HG03025 (cell line): ENCODE data around the gene FLRT2.

Experiments used
- ATAC-seq: cut with Tn5 transposase; IDR thresholded peaks from one replicate; pipeline ENCODE4 v1.9.1; 2021; ENCODE audit warnings: mild to moderate bottlenecking, moderate library complexity; ENCODE audit not compliant: unreplicated experiment, low FRiP score

FLRT2 gene

GRCh38 chr14:85556267-85556666 lies 26.3 kb downstream of the FLRT2 start:
- no peak for ATAC-seq

GRCh38 chr14:85558505-85558904 lies 28.6 kb downstream of the FLRT2 start:
- ATAC-seq: no peak

- ATAC-seq: no peak
Observed at GRCh38 chr14:85562630-85563029, 32.7 kb downstream of the FLRT2 start.

GRCh38 chr14:85564841-85565527 lies 35.0 kb downstream of the FLRT2 start:
- ATAC-seq: no peak

GRCh38 chr14:85565862-85566296 lies 35.9 kb downstream of the FLRT2 start:
- ATAC-seq: no peak

- ATAC-seq: no peak
Observed at GRCh38 chr14:85566603-85567002, 36.7 kb downstream of the FLRT2 start.

GRCh38 chr14:85572011-85572410 lies 42.1 kb downstream of the FLRT2 start:
- no peak for ATAC-seq

- no peak for ATAC-seq
Observed at GRCh38 chr14:85572845-85573244, 42.9 kb downstream of the FLRT2 start.

GRCh38 chr14:85573406-85573805 lies 43.5 kb downstream of the FLRT2 start:
- no peak for ATAC-seq

- ATAC-seq: no peak
Observed at GRCh38 chr14:85574853-85575616, 45.1 kb downstream of the FLRT2 start.

GRCh38 chr14:85575617-85575898 lies 45.6 kb downstream of the FLRT2 start:
- no peak for ATAC-seq

- ATAC-seq: no peak
Observed at GRCh38 chr14:85576218-85576617, 46.3 kb downstream of the FLRT2 start.

GRCh38 chr14:85576848-85577542 lies 47.1 kb downstream of the FLRT2 start:
- no peak for ATAC-seq

GRCh38 chr14:85577543-85578114 lies 47.7 kb downstream of the FLRT2 start:
- no peak for ATAC-seq

- no peak for ATAC-seq
Observed at GRCh38 chr14:85578357-85578756, 48.4 kb downstream of the FLRT2 start.

GRCh38 chr14:85578930-85579329 lies 49.0 kb downstream of the FLRT2 start:
- no peak for ATAC-seq

GRCh38 chr14:85579942-85580341 lies 50.0 kb downstream of the FLRT2 start:
- no peak for ATAC-seq

- no peak for ATAC-seq
Observed at GRCh38 chr14:85580536-85581140, 50.7 kb downstream of the FLRT2 start.

GRCh38 chr14:85581691-85582090 lies 51.7 kb downstream of the FLRT2 start:
- ATAC-seq: no peak

- no peak for ATAC-seq
Observed at GRCh38 chr14:85583380-85583779, 53.4 kb downstream of the FLRT2 start.

GRCh38 chr14:85584481-85584880 lies 54.5 kb downstream of the FLRT2 start:
- no peak for ATAC-seq
